Naive B cell (primary cell): Measurements from ENCODE around the gene MBOAT7. TPM values are rescaled to one million over a fixed set of nuclear protein-coding genes. Genes with fewer than 3 reads are reported as not detected.

Source experiments
- ATAC-seq, 2 donors: fragments of 150-1000 bp; cut with Tn5 transposase; 2 replicates each; pipeline ENCODE4 v1.10.0; 2021; ENCODE audit warnings: low read depth in 2 of 2, mild to moderate bottlenecking in 2 of 2, moderate library complexity in 2 of 2
- DNase-seq: peaks from one replicate; pipeline ENCODE4 v3.0.0; 2022
- H3K27ac Mint-ChIP-seq, 6 donors: one replicate each; pipeline ENCODE4 v1.8.0; 2020 to 2022; ENCODE audit warnings: mild to moderate bottlenecking in 6 of 6, mixed read lengths in 6 of 6, moderate library complexity in 5 of 6, inconsistent platforms in 2 of 6
- H3K27me3 Mint-ChIP-seq, 3 donors: one replicate each; pipeline ENCODE4 v1.8.0; 2021 to 2022; ENCODE audit warnings: mixed read lengths in 3 of 3, mild to moderate bottlenecking in 1 of 3
- H3K36me3 Mint-ChIP-seq, 2 donors: one replicate each; pipeline ENCODE4 v1.8.0; 2020 to 2022; ENCODE audit warnings: mixed read lengths in 2 of 2, inconsistent platforms in 1 of 2, mild to moderate bottlenecking in 1 of 2
- H3K4me1 Mint-ChIP-seq, 3 donors: one replicate each; pipeline ENCODE4 v1.8.0; 2020 to 2022; ENCODE audit warnings: mixed read lengths in 3 of 3, inconsistent platforms in 1 of 3, mild to moderate bottlenecking in 1 of 3, moderate library complexity in 1 of 3
- H3K4me3 Mint-ChIP-seq, 8 donors: one replicate each; pipeline ENCODE4 v1.8.0; 2020 to 2022; ENCODE audit warnings: mild to moderate bottlenecking in 8 of 8, mixed read lengths in 8 of 8, moderate library complexity in 8 of 8, inconsistent platforms in 2 of 8
- H3K9me3 Mint-ChIP-seq, 7 donors: one replicate each; pipeline ENCODE4 v1.8.0; 2020 to 2022; ENCODE audit warnings: mixed read lengths in 7 of 7, mild to moderate bottlenecking in 5 of 7, inconsistent platforms in 2 of 7, moderate library complexity in 1 of 7
- polyA plus RNA-seq, 6 donors: library from polyadenylated mRNA; unstranded; fragments of 300-500 nt; fragmentation: Illumina TruSeq; gene quantifications; one replicate each; pipeline ENCODE4 v1.2.3, GENCODE V29; 2021; ENCODE audit warnings: low read depth in 6 of 6

MBOAT7 gene
- polyA plus RNA-seq, 6 donors from 2014 or later = 7.0 to 13.5 (median 11.3) TPM

- Mint-ChIP-seq H3K27me3 (peaks cover 3 to 15% (median 7%) of the 10 kb centered on the region in 3 donors), H3K4me3 (peak within 1 kb of the TSS; percentile 90 to 100 (median 99)), H3K27ac (peak within 1 kb of the TSS; percentile 92 to 100 (median 98)), H3K9me3 (peaks cover 0 to 3% (median 0%) of the 10 kb centered on the region in 7 donors), H3K36me3 (peaks cover 0 to 7% of the 10 kb centered on the region in 2 donors), H3K4me1 (peaks cover 49 to 67% (median 59%) of the 10 kb centered on the region in 3 donors)
- DNase-seq (peak; percentile 99), ATAC-seq (peak; percentile 87 to 89)
These were observed 29.8 kb downstream of the MBOAT7 start, which contains the start of gene LENG1 for GRCh38 chr19:54159352-54160181. Gene LENG1, minus strand, starts transcription at chr19:54159721. Its CDS starts 26 bp downstream, at chr19:54159695.

GRCh38 chr19:54158812-54159351 lies 30.5 kb downstream of the MBOAT7 start:
- peak overlapping the region in 5 of 6 donors; percentile 17 to 98 (median 92) for H3K27ac Mint-ChIP-seq
- H3K4me3 Mint-ChIP-seq = peak overlapping the region; percentile 90 to 100 (median 99)
- H3K27me3 Mint-ChIP-seq = peaks cover under 1 to 8% (median 3%) of the 10 kb centered on the region in 3 donors
- ATAC-seq = no peak
- no peak for DNase-seq
- peaks cover 43 to 60% (median 55%) of the 10 kb centered on the region in 3 donors for H3K4me1 Mint-ChIP-seq
- H3K9me3 Mint-ChIP-seq = peaks cover 0 to 3% (median 0%) of the 10 kb centered on the region in 7 donors
- peaks cover 0 to 7% of the 10 kb centered on the region in 2 donors for H3K36me3 Mint-ChIP-seq

GRCh38 chr19:54156953-54157352 lies 32.4 kb downstream of the MBOAT7 start:
- Mint-ChIP-seq H3K27me3 (no peaks in the 10 kb centered on the region), H3K36me3 (peaks cover 0 to 17% of the 10 kb centered on the region in 2 donors), H3K27ac (peak overlapping the region in 2 of 6 donors; percentile 31 to 55), H3K4me1 (peaks cover 38 to 45% (median 44%) of the 10 kb centered on the region in 3 donors), H3K4me3 (peak overlapping the region in 6 of 8 donors; percentile 27 to 84 (median 66)), H3K9me3 (peaks cover 0 to 2% (median 0%) of the 10 kb centered on the region in 7 donors)
- DNase-seq (no peak), ATAC-seq (no peak)

- peaks cover 0 to 2% (median 0%) of the 10 kb centered on the region in 7 donors for H3K9me3 Mint-ChIP-seq
- peak overlapping the region in 1 of 8 donors; percentile 80 for H3K4me3 Mint-ChIP-seq
- DNase-seq = no peak
- peaks cover 38 to 40% (median 40%) of the 10 kb centered on the region in 3 donors for H3K4me1 Mint-ChIP-seq
- H3K27me3 Mint-ChIP-seq = no peaks in the 10 kb centered on the region
- ATAC-seq = no peak
- H3K27ac Mint-ChIP-seq = peak overlapping the region in 2 of 6 donors; percentile 31 to 55
- peaks cover 0 to 17% of the 10 kb centered on the region in 2 donors for H3K36me3 Mint-ChIP-seq
These were observed 32.9 kb downstream of the MBOAT7 start for GRCh38 chr19:54156490-54156889.

GRCh38 chr19:54155694-54156093 lies 33.7 kb downstream of the MBOAT7 start:
- no peak for ATAC-seq
- peaks cover 0 to 17% of the 10 kb centered on the region in 2 donors for H3K36me3 Mint-ChIP-seq
- no peaks in the 10 kb centered on the region for H3K27me3 Mint-ChIP-seq
- peaks cover 33 to 34% (median 34%) of the 10 kb centered on the region in 3 donors for H3K4me1 Mint-ChIP-seq
- H3K27ac Mint-ChIP-seq = no peak overlapping the region
- no peak for DNase-seq
- peak overlapping the region in 2 of 8 donors; percentile 24 to 28 for H3K4me3 Mint-ChIP-seq
- peaks cover 0 to 2% (median 0%) of the 10 kb centered on the region in 7 donors for H3K9me3 Mint-ChIP-seq

GRCh38 chr19:54154603-54155345 lies 34.6 kb downstream of the MBOAT7 start:
- ATAC-seq = no peak
- DNase-seq = no peak
- peaks cover 27 to 30% (median 28%) of the 10 kb centered on the region in 3 donors for H3K4me1 Mint-ChIP-seq
- H3K36me3 Mint-ChIP-seq = peaks cover 0 to 21% of the 10 kb centered on the region in 2 donors
- H3K9me3 Mint-ChIP-seq = peaks cover 0 to 2% (median 0%) of the 10 kb centered on the region in 7 donors
- peak overlapping the region in 3 of 6 donors; percentile 12 to 57 (median 25) for H3K27ac Mint-ChIP-seq
- H3K27me3 Mint-ChIP-seq = no peaks in the 10 kb centered on the region
- no peak overlapping the region for H3K4me3 Mint-ChIP-seq

- H3K4me1 Mint-ChIP-seq = peaks cover 19 to 30% (median 29%) of the 10 kb centered on the region in 3 donors
- no peaks in the 10 kb centered on the region for H3K9me3 Mint-ChIP-seq
- ATAC-seq (no peak), DNase-seq (no peak)
- H3K4me3 Mint-ChIP-seq = no peak overlapping the region
- peaks cover 0 to 31% of the 10 kb centered on the region in 2 donors for H3K36me3 Mint-ChIP-seq
- H3K27me3 Mint-ChIP-seq = no peaks in the 10 kb centered on the region
- peak overlapping the region in 1 of 6 donors; percentile 56 for H3K27ac Mint-ChIP-seq
These were observed 35.6 kb downstream of the MBOAT7 start for GRCh38 chr19:54153731-54154326.

- H3K4me3 Mint-ChIP-seq = no peak overlapping the region
These were observed 36.4 kb downstream of the MBOAT7 start for GRCh38 chr19:54152878-54153524.

GRCh38 chr19:54152267-54152666 lies 37.1 kb downstream of the MBOAT7 start:
- Mint-ChIP-seq H3K4me3 (peak overlapping the region in 1 of 8 donors; percentile 15), H3K27ac (peak overlapping the region in 1 of 6 donors; percentile 12), H3K9me3 (no peaks in the 10 kb centered on the region), H3K4me1 (peaks cover 7 to 21% (median 21%) of the 10 kb centered on the region in 3 donors), H3K27me3 (no peaks in the 10 kb centered on the region), H3K36me3 (peaks cover 0 to 34% of the 10 kb centered on the region in 2 donors)
- DNase-seq (no peak), ATAC-seq (no peak)

More at GRCh38 chr19:54152878-54153524, 36.4 kb downstream of the MBOAT7 start:
- H3K36me3 Mint-ChIP-seq = peaks cover 0 to 34% of the 10 kb centered on the region in 2 donors
- ATAC-seq = no peak
- no peak for DNase-seq
- H3K27me3 Mint-ChIP-seq = no peaks in the 10 kb centered on the region
- peak overlapping the region in 2 of 6 donors; percentile 22 to 54 for H3K27ac Mint-ChIP-seq
- no peaks in the 10 kb centered on the region for H3K9me3 Mint-ChIP-seq
- peaks cover 12 to 22% (median 21%) of the 10 kb centered on the region in 3 donors for H3K4me1 Mint-ChIP-seq

- ATAC-seq (no peak), DNase-seq (no peak)
- no peaks in the 10 kb centered on the region for H3K9me3 Mint-ChIP-seq
- peaks cover 4 to 14% (median 14%) of the 10 kb centered on the region in 3 donors for H3K4me1 Mint-ChIP-seq
- H3K36me3 Mint-ChIP-seq = peaks cover 0 to 34% of the 10 kb centered on the region in 2 donors
- H3K27ac Mint-ChIP-seq = no peak overlapping the region
- H3K4me3 Mint-ChIP-seq = peak overlapping the region in 1 of 8 donors; percentile 60
- H3K27me3 Mint-ChIP-seq = no peaks in the 10 kb centered on the region
These were observed 37.9 kb downstream of the MBOAT7 start for GRCh38 chr19:54151362-54152035.

- no peak overlapping the region for H3K4me3 Mint-ChIP-seq
- H3K9me3 Mint-ChIP-seq = no peaks in the 10 kb centered on the region
- peak overlapping the region in 2 of 6 donors; percentile 78 to 87 for H3K27ac Mint-ChIP-seq
- no peak for DNase-seq
- H3K27me3 Mint-ChIP-seq = no peaks in the 10 kb centered on the region
- peaks cover 6 to 48% of the 10 kb centered on the region in 2 donors for H3K36me3 Mint-ChIP-seq
- H3K4me1 Mint-ChIP-seq = peaks cover 2 to 20% (median 19%) of the 10 kb centered on the region in 3 donors
- no peak for ATAC-seq
These were observed 40.2 kb downstream of the MBOAT7 start for GRCh38 chr19:54149021-54149812.
